Measurements from ENCODE around the gene MRPS6.

Gene MRPS6

DNA sequence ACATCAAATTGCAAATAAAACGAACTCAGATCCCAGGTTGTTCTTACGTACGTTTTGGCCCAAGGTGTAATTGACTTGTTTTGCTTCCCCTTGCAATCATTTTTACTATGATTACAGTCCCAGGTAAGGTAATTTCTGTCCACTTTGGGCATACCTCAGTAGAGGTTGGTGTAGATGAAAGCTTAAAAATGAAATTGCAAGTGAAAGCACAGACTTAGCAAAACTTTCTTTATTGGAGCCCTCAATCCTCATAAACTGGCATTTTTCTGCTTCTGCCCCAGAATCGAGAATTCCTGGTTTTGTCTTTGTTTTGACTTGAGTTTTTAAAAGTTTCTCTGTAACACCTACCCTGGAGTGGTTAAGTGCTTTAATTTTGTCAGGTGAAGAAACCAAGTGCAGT, 9.4 kb downstream of the MRPS6 start:
- TF ChIP-seq POLR2AphosphoS5 (IDR thresholded peaks at IDR 0.05; ENCODE audit: low read depth, low read length) (no peak), SIN3A (IDR thresholded peaks at IDR 0.05; ENCODE audit: borderline replicate concordance, insufficient read depth, low read length) (no peak), FOXP2 (optimal IDR thresholded peaks at IDR 0.05; ENCODE audit: borderline replicate concordance, extremely low read depth, extremely low read length, insufficient read depth) (no peak), TAF1 (IDR thresholded peaks at IDR 0.05; ENCODE audit: borderline replicate concordance, insufficient read depth, low read length) (no peak)
- TF ChIP-seq, protein P1, sequence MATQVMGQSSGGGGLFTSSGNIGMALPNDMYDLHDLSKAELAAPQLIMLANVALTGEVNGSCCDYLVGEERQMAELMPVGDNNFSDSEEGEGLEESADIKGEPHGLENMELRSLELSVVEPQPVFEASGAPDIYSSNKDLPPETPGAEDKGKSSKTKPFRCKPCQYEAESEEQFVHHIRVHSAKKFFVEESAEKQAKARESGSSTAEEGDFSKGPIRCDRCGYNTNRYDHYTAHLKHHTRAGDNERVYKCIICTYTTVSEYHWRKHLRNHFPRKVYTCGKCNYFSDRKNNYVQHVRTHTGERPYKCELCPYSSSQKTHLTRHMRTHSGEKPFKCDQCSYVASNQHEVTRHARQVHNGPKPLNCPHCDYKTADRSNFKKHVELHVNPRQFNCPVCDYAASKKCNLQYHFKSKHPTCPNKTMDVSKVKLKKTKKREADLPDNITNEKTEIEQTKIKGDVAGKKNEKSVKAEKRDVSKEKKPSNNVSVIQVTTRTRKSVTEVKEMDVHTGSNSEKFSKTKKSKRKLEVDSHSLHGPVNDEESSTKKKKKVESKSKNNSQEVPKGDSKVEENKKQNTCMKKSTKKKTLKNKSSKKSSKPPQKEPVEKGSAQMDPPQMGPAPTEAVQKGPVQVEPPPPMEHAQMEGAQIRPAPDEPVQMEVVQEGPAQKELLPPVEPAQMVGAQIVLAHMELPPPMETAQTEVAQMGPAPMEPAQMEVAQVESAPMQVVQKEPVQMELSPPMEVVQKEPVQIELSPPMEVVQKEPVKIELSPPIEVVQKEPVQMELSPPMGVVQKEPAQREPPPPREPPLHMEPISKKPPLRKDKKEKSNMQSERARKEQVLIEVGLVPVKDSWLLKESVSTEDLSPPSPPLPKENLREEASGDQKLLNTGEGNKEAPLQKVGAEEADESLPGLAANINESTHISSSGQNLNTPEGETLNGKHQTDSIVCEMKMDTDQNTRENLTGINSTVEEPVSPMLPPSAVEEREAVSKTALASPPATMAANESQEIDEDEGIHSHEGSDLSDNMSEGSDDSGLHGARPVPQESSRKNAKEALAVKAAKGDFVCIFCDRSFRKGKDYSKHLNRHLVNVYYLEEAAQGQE (IDR thresholded peaks at IDR 0.05; ENCODE audit: insufficient read depth in 1 of 2, low read depth in 2 of 2, low read length in 2 of 2), result no peak

DNA sequence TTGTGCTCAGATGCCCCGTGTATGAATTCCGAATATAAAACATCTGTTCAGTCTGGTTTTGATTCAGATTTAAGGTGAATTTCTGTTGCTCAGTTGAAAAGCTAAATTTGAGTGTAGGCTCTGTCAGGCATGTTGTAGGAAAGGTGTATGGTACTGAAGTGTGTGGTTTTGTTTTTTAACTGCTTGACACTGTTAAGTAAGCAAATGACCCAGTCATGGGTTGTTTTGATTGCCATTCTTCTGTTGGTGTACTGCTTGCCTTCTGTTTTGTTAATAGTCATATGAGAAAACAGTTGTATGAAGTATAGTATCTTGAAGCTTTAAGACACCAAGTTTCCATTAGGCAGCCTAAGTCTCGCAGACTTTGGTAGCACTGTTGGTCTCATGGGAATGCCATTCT, 10.0 kb downstream of the MRPS6 start:
- TF ChIP-seq TAF1 (IDR thresholded peaks at IDR 0.05; ENCODE audit: borderline replicate concordance, insufficient read depth, low read length) (no peak), FOXP2 (optimal IDR thresholded peaks at IDR 0.05; ENCODE audit: borderline replicate concordance, extremely low read depth, extremely low read length, insufficient read depth) (no peak), SIN3A (IDR thresholded peaks at IDR 0.05; ENCODE audit: borderline replicate concordance, insufficient read depth, low read length) (no peak), POLR2AphosphoS5 (IDR thresholded peaks at IDR 0.05; ENCODE audit: low read depth, low read length) (no peak)
- TF ChIP-seq, protein P1 (IDR thresholded peaks at IDR 0.05; ENCODE audit: insufficient read depth in 1 of 2, low read depth in 2 of 2, low read length in 2 of 2), result no peak

DNA sequence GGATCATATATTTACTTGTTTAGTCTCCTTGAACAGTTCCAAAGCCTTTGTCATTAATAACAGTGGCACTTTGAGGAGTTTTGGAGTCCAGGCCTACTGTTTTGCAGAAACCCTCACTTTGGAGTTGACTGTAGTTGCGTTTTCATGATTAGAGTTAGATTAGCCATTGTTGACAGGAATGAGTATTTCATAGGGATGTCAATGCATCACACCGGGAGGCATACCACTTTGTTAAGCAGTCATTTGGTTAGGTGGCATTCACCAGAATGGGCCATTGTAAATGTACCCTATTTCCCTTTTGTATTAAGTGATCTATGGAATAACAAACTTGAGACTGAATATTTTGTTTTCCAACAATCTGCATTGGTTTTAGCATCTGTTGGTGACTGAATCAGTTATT, 11.8 kb downstream of the MRPS6 start:
- TF ChIP-seq FOXP2 (optimal IDR thresholded peaks at IDR 0.05; ENCODE audit: borderline replicate concordance, extremely low read depth, extremely low read length, insufficient read depth) (no peak), POLR2AphosphoS5 (IDR thresholded peaks at IDR 0.05; ENCODE audit: low read depth, low read length) (no peak), TAF1 (IDR thresholded peaks at IDR 0.05; ENCODE audit: borderline replicate concordance, insufficient read depth, low read length) (no peak), SIN3A (IDR thresholded peaks at IDR 0.05; ENCODE audit: borderline replicate concordance, insufficient read depth, low read length) (no peak)
- TF ChIP-seq, protein P1 (IDR thresholded peaks at IDR 0.05; ENCODE audit: insufficient read depth in 1 of 2, low read depth in 2 of 2, low read length in 2 of 2), result no peak

DNA sequence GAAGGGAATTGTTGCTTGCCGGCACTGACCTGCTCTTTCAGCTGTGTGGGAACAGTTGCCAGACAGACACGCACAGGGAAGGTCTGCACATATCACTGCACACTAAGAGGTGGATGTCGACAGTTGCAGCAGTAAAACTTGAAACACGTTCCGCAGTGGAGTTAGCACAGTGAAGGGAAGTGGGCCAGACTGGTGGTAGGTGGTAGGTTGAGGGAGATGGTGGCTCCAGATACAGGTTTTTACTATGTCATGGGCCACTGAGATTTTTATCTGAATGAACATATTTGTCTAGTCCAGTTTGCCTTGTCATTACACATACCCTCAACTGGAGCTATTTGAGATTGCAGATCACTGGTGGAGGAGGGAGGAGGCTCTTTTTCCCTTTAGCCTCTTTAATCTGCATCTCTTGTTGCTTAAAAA, 13.5 kb downstream of the MRPS6 start:
- TF ChIP-seq POLR2AphosphoS5 (IDR thresholded peaks at IDR 0.05; ENCODE audit: low read depth, low read length), result no peak
- TF ChIP-seq TAF1 (IDR thresholded peaks at IDR 0.05; ENCODE audit: borderline replicate concordance, insufficient read depth, low read length), result no peak
- TF ChIP-seq FOXP2 (optimal IDR thresholded peaks at IDR 0.05; ENCODE audit: borderline replicate concordance, extremely low read depth, extremely low read length, insufficient read depth), result no peak
- TF ChIP-seq, protein P1 (IDR thresholded peaks at IDR 0.05; ENCODE audit: insufficient read depth in 1 of 2, low read depth in 2 of 2, low read length in 2 of 2), result no peak
- no peak for TF ChIP-seq SIN3A (IDR thresholded peaks at IDR 0.05; ENCODE audit: borderline replicate concordance, insufficient read depth, low read length)

DNA sequence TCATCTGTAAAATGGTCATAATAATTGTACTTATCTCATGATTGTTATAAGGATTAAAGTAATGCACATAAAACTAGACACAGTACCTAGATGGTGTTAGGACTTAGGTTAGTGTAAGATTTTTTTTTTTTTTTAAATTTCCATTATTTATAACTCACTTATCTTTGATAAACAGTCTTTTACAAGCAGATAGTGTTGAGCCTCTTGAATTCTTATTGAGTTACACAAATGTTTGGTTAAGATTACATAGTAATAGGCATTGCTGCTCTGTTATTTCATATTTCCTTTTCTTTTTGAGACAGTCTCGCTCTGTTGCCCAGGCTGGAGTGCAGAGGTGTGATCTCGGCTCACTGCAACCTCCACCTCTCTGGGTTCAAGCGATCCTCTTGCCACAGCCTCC, 15.4 kb downstream of the MRPS6 start:
- TF ChIP-seq FOXP2 (optimal IDR thresholded peaks at IDR 0.05; ENCODE audit: borderline replicate concordance, extremely low read depth, extremely low read length, insufficient read depth), result no peak
- no peak for TF ChIP-seq SIN3A (IDR thresholded peaks at IDR 0.05; ENCODE audit: borderline replicate concordance, insufficient read depth, low read length)
- TF ChIP-seq POLR2AphosphoS5 (IDR thresholded peaks at IDR 0.05; ENCODE audit: low read depth, low read length), result no peak
- TF ChIP-seq TAF1 (IDR thresholded peaks at IDR 0.05; ENCODE audit: borderline replicate concordance, insufficient read depth, low read length), result no peak
- TF ChIP-seq, protein P1 (IDR thresholded peaks at IDR 0.05; ENCODE audit: insufficient read depth in 1 of 2, low read depth in 2 of 2, low read length in 2 of 2), result no peak

Data from PFSK-1 (cell line).